Liver (tissue), 9 donors: ENCODE measurements around the gene TMPRSS13. TPM values are rescaled to one million over a fixed set of nuclear protein-coding genes. Genes with fewer than 3 reads are reported as not detected.

Experiments
- DNase-seq: peaks from one replicate; pipeline ENCODE4 v3.0.0-alpha.2; 2017; ENCODE audit warnings: low spot score
- H3K27ac ChIP-seq, 2 donors: one replicate each; pipeline ENCODE4 v1.7.0; 2013; ENCODE audit warnings: inconsistent platforms in 2 of 2, low read length in 2 of 2, control low read depth in 1 of 2, low read depth in 1 of 2, mild to moderate bottlenecking in 1 of 2
- H3K27me3 ChIP-seq, 4 donors: one replicate each; pipeline versions ENCODE4 v1.6.1 to v1.7.0; 2013; ENCODE audit warnings: low read length in 3 of 4, inconsistent platforms in 1 of 4, mild to moderate bottlenecking in 1 of 4, moderate library complexity in 1 of 4; ENCODE audit not compliant: control insufficient read depth in 4 of 4, insufficient read depth in 4 of 4
- H3K36me3 ChIP-seq, 4 donors: one replicate each; pipeline versions ENCODE4 v1.6.1 to v1.7.0; 2013; ENCODE audit warnings: low read length in 3 of 4, mild to moderate bottlenecking in 3 of 4, low read depth in 1 of 4, moderate library complexity in 1 of 4; ENCODE audit not compliant: control insufficient read depth in 4 of 4, insufficient read depth in 3 of 4
- H3K4me1 ChIP-seq, 4 donors: one replicate each; pipeline versions ENCODE4 v1.6.1 to v1.7.0; 2013; ENCODE audit warnings: low read length in 3 of 4, mild to moderate bottlenecking in 3 of 4, moderate library complexity in 1 of 4; ENCODE audit not compliant: control insufficient read depth in 4 of 4, insufficient read depth in 4 of 4
- H3K4me3 ChIP-seq, 3 donors: one replicate each; pipeline versions ENCODE4 v1.6.1 to v1.7.0; 2013; ENCODE audit warnings: low read length in 3 of 3, control low read depth in 1 of 3, low read depth in 1 of 3, mild to moderate bottlenecking in 1 of 3
- H3K9ac ChIP-seq, 2 donors: one replicate each; pipeline ENCODE4 v1.7.0; 2013; ENCODE audit warnings: low read length in 2 of 2, mild to moderate bottlenecking in 2 of 2, moderate library complexity in 2 of 2, control low read depth in 1 of 2, low read depth in 1 of 2
- H3K9me3 ChIP-seq, 4 donors: one replicate each; pipeline versions ENCODE4 v1.6.1 to v1.7.0; 2013; ENCODE audit warnings: low read length in 3 of 4; ENCODE audit not compliant: control insufficient read depth in 4 of 4
- CTCF ChIP-seq: fragments of 150-350 bp; IDR thresholded peaks from 2 replicates; pipeline ENCODE4 v1.5.1; 2017; ENCODE audit warnings: improper control_type of control experiment, low read depth, low read length; ENCODE audit not compliant: missing input control
- EGR1 ChIP-seq, 2 donors: IDR thresholded peaks; 2 replicates each; pipeline ENCODE4 v1.6.1; 2016 to 2018; ENCODE audit warnings: antibody characterized with exemption in 2 of 2, low read depth in 2 of 2
- FOXA1 ChIP-seq: IDR thresholded peaks from 2 replicates; pipeline ENCODE4 v1.6.1; 2016; ENCODE audit warnings: antibody characterized with exemption
- FOXA2 ChIP-seq: IDR thresholded peaks from 2 replicates; pipeline ENCODE4 v1.6.1; 2016; ENCODE audit warnings: antibody characterized with exemption
- GABPA ChIP-seq, 2 donors: IDR thresholded peaks in 1 of 2; conservative IDR thresholded peaks in 1 of 2; 2 replicates each; pipeline ENCODE4 v1.6.1; 2016; ENCODE audit warnings: antibody characterized with exemption in 2 of 2, mild to moderate bottlenecking in 1 of 2, moderate library complexity in 1 of 2
- HNF4A ChIP-seq, 2 donors: conservative IDR thresholded peaks; 2 replicates each; pipeline ENCODE4 v1.6.1; 2016; ENCODE audit warnings: antibody characterized with exemption in 2 of 2, mild to moderate bottlenecking in 2 of 2
- HNF4G ChIP-seq: IDR thresholded peaks from 2 replicates; pipeline ENCODE4 v1.6.1; 2016; ENCODE audit warnings: antibody characterized with exemption
- NR2F2 ChIP-seq: IDR thresholded peaks from 2 replicates; pipeline ENCODE4 v1.6.1; 2016; ENCODE audit warnings: antibody characterized with exemption
- RAD21 ChIP-seq, 2 donors: IDR thresholded peaks; 2 replicates each; pipeline ENCODE4 v1.6.1; 2016; ENCODE audit warnings: antibody characterized with exemption in 2 of 2, mild to moderate bottlenecking in 2 of 2
- RXRA ChIP-seq, 2 donors: IDR thresholded peaks; 2 replicates each; pipeline ENCODE4 v1.6.1; 2017 to 2018; ENCODE audit warnings: antibody characterized with exemption in 2 of 2, mild to moderate bottlenecking in 1 of 2
- SP1 ChIP-seq: IDR thresholded peaks from 2 replicates; pipeline ENCODE4 v1.6.1; 2018; ENCODE audit warnings: antibody characterized with exemption, mild to moderate bottlenecking
- TAF1 ChIP-seq: conservative IDR thresholded peaks from 2 replicates; pipeline ENCODE4 v1.6.1; 2016; ENCODE audit warnings: antibody characterized with exemption, mild to moderate bottlenecking
- YY1 ChIP-seq: IDR thresholded peaks from 2 replicates; pipeline ENCODE4 v1.6.1; 2016; ENCODE audit warnings: antibody characterized with exemption, mild to moderate bottlenecking
- WGBS: extraction: QIAGEN DNeasy Blood & Tissue Kit; methylation state at CpG from one replicate; pipeline ENCODE4 v1.1.7; 2013; 5-methylcytosine and 5-hydroxymethylcytosine counted together
- polyA plus RNA-seq, 2 donors: library from polyadenylated mRNA; stranded (reverse) in 1 of 2; unstranded in 1 of 2; fragments of 200-250 nt in 1 of 2; fragments of >200 nt in 1 of 2; fragmentation: Nextera tagmentation in 1 of 2; extraction: Ambion mirVana in 1 of 2; gene quantifications; one replicate each; pipeline versions ENCODE4 v1.2.1 to v1.2.3, GENCODE V29; 2013 to 2015
- total RNA-seq, 2 donors: library from RNA; depleted of rRNA; stranded (reverse); fragments of >200 nt; gene quantifications; one replicate each; pipeline ENCODE4 v1.2.3, GENCODE V29; 2014
- TF ChIP-seq, protein P1 (sequence below): IDR thresholded peaks from 2 replicates; pipeline ENCODE4 v1.6.1; 2016; ENCODE audit warnings: antibody characterized with exemption
- TF ChIP-seq, protein P2 (sequence below): IDR thresholded peaks from 2 replicates; pipeline ENCODE4 v1.6.1; 2016; ENCODE audit warnings: antibody characterized with exemption, mild to moderate bottlenecking
- TF ChIP-seq, protein P3 (sequence below): IDR thresholded peaks from 2 replicates; pipeline ENCODE4 v1.6.1; 2016; ENCODE audit warnings: antibody characterized with exemption
- TF ChIP-seq, protein P4 (sequence below): IDR thresholded peaks from 2 replicates; pipeline ENCODE4 v1.6.1; 2016; ENCODE audit warnings: antibody characterized with exemption
- donor health status: healthy.
- donor health status: healthy.
- donor health status: healthy.
- donor health status: healthy.
- donor health status: healthy.

Gene TMPRSS13
- total and polyA plus RNA-seq, 4 donors: 0.11 to 0.93 (median 0.24) TPM

GRCh38 chr11:117914398-117914761, 14.8 kb downstream of the TMPRSS13 start:
- WGBS: 91% methylated on average over 5 of the region's 5 CpGs
- Histone ChIP-seq H3K9me3 (no peaks in the 10 kb centered on the region), H3K4me1 (no peaks in the 10 kb centered on the region), H3K4me3 (no peak overlapping the region), H3K27me3 (peaks cover 0 to 2% (median 0%) of the 10 kb centered on the region in 4 donors), H3K27ac (no peak overlapping the region), H3K9ac (no peak overlapping the region), H3K36me3 (no peaks in the 10 kb centered on the region)
- peak; percentile 30 for DNase-seq
- no peak for TF ChIP-seq YY1
- no peak for TF ChIP-seq FOXA1
- no peak for TF ChIP-seq FOXA2
- TF ChIP-seq NR2F2: no peak
- TF ChIP-seq CTCF: no peak
- TF ChIP-seq TAF1: no peak
- no peak for TF ChIP-seq EGR1 (IDR thresholded peaks at IDR 0.05; ENCODE audit: low read depth in 2 of 2)
- no peak for TF ChIP-seq SP1

DNA sequence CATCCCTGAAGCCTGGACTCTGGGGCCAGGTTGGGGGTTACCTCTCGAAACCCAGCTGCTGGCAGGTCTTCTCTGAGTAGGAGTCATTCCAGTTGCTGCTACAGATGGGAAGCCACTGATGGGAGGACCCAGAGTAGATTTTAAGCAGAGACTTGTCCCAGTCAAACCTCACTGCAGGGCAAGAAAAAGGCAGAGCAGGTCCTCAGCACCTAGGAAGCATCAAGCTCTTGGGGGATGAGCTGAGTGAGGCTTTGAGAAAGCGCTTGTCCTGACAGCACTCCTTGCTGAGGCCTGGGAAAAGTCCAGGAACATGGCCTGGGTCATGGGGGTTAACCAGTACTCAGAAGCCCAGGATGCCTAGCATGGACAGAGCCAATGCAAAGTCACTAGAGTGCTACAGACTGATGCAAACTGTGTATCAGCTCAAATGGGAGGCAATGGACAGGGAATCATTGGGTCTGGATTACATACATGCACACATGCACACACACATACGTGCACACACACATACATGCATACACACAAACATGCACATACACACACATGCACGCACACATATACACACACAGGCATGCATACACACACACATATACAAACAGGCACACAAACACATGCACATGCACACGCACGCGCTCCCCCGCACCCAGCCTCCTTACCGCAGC, 15.3 kb downstream of the TMPRSS13 start:
- H3K4me3 ChIP-seq: no peak overlapping the region
- DNase-seq: peak; percentile 23
- H3K27ac ChIP-seq: no peak overlapping the region
- TF ChIP-seq HNF4A (conservative IDR thresholded peaks at IDR 0.05): no peak
- no peak for TF ChIP-seq FOXA1
- TF ChIP-seq, protein P1, sequence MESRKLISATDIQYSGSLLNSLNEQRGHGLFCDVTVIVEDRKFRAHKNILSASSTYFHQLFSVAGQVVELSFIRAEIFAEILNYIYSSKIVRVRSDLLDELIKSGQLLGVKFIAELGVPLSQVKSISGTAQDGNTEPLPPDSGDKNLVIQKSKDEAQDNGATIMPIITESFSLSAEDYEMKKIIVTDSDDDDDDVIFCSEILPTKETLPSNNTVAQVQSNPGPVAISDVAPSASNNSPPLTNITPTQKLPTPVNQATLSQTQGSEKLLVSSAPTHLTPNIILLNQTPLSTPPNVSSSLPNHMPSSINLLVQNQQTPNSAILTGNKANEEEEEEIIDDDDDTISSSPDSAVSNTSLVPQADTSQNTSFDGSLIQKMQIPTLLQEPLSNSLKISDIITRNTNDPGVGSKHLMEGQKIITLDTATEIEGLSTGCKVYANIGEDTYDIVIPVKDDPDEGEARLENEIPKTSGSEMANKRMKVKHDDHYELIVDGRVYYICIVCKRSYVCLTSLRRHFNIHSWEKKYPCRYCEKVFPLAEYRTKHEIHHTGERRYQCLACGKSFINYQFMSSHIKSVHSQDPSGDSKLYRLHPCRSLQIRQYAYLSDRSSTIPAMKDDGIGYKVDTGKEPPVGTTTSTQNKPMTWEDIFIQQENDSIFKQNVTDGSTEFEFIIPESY: no peak
- TF ChIP-seq, protein P2, sequence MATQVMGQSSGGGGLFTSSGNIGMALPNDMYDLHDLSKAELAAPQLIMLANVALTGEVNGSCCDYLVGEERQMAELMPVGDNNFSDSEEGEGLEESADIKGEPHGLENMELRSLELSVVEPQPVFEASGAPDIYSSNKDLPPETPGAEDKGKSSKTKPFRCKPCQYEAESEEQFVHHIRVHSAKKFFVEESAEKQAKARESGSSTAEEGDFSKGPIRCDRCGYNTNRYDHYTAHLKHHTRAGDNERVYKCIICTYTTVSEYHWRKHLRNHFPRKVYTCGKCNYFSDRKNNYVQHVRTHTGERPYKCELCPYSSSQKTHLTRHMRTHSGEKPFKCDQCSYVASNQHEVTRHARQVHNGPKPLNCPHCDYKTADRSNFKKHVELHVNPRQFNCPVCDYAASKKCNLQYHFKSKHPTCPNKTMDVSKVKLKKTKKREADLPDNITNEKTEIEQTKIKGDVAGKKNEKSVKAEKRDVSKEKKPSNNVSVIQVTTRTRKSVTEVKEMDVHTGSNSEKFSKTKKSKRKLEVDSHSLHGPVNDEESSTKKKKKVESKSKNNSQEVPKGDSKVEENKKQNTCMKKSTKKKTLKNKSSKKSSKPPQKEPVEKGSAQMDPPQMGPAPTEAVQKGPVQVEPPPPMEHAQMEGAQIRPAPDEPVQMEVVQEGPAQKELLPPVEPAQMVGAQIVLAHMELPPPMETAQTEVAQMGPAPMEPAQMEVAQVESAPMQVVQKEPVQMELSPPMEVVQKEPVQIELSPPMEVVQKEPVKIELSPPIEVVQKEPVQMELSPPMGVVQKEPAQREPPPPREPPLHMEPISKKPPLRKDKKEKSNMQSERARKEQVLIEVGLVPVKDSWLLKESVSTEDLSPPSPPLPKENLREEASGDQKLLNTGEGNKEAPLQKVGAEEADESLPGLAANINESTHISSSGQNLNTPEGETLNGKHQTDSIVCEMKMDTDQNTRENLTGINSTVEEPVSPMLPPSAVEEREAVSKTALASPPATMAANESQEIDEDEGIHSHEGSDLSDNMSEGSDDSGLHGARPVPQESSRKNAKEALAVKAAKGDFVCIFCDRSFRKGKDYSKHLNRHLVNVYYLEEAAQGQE: no peak
- no peak for TF ChIP-seq RAD21 (IDR thresholded peaks at IDR 0.05)
- TF ChIP-seq, protein P3, sequence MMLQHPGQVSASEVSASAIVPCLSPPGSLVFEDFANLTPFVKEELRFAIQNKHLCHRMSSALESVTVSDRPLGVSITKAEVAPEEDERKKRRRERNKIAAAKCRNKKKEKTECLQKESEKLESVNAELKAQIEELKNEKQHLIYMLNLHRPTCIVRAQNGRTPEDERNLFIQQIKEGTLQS: no peak
- no peak for TF ChIP-seq FOXA2
- TF ChIP-seq CTCF: no peak
- TF ChIP-seq SP1: no peak
- no peak for TF ChIP-seq EGR1 (IDR thresholded peaks at IDR 0.05; ENCODE audit: low read depth in 2 of 2)
- no peak for TF ChIP-seq GABPA (IDR thresholded peaks at IDR 0.05 in 1 of 2, conservative IDR thresholded peaks at IDR 0.05 in 1 of 2)
- no peak for TF ChIP-seq YY1
- TF ChIP-seq HNF4G: no peak
- TF ChIP-seq TAF1: no peak
- TF ChIP-seq, protein P4, sequence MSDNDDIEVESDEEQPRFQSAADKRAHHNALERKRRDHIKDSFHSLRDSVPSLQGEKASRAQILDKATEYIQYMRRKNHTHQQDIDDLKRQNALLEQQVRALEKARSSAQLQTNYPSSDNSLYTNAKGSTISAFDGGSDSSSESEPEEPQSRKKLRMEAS: no peak
- TF ChIP-seq RXRA (IDR thresholded peaks at IDR 0.05): no peak
- no peak for TF ChIP-seq NR2F2
- H3K4me1 ChIP-seq: no peaks in the 10 kb centered on the region
- 96% methylated on average over 9 of the region's 9 CpGs for WGBS
- no peak overlapping the region for H3K9ac ChIP-seq
- no peaks in the 10 kb centered on the region for H3K9me3 ChIP-seq
- no peaks in the 10 kb centered on the region for H3K36me3 ChIP-seq
- H3K27me3 ChIP-seq: peaks cover 0 to 2% (median 0%) of the 10 kb centered on the region in 4 donors
